ENCODE measurements around the gene PAPSS1. TPM values are rescaled to one million over a fixed set of nuclear protein-coding genes. Genes with fewer than 3 reads are reported as not detected.

The PAPSS1 gene
- polyA plus RNA-seq, 1 of the 3 experiments (the other 2 are of a cell fraction), result 70.1 TPM

DNA sequence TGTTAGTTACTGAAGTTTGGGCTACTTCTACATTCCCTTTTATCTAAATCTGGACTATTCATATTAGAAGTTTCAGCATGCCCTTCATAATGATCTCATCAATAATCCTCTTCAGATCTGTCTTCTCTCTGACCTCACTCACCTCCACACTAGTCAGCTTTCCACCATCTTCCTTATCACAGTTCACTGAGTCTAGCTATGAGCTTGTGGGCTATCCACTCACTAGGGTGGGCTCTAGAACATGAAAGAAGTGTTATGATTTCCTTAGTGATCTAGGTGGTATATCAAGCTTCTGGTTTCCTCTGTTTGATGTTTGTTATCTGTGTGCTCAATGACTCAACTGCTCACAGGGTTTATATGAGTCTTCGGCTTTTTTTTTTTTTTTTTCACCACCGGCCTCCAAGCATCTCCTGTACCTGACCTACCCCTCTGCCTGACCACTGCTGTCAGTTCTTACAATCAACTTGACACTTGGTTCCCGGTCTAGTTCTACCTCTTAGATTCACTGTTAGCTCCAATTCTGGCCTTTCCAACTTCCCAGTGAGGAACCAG, 103.1 kb downstream of the PAPSS1 start:
- Histone ChIP-seq H3K9ac (no peak overlapping the region), H3K9me3 (no peaks in the 10 kb centered on the region), H3K36me3 (replicated peaks in 1 of 2; ENCODE audit: control insufficient read depth in 1 of 2, insufficient read depth in 2 of 2, low read length in 1 of 2) (peaks cover 11 to 23% of the 10 kb centered on the region in 2 experiments), H2AFZ (ENCODE audit: low read depth) (no peak overlapping the region), H3K27me3 (ENCODE audit: insufficient read depth) (no peaks in the 10 kb centered on the region), H3F3A (replicated peaks; ENCODE audit: insufficient read depth) (peaks cover 3% of the 10 kb centered on the region), H3K79me2 (ENCODE audit: insufficient read depth) (0 out of 2 replicates have a peak, but pooled peaks cover 4% of the 10 kb centered on the region), H3K9me2 (no peaks in the 10 kb centered on the region), H4K20me1 (ENCODE audit: insufficient read depth) (no peaks in the 10 kb centered on the region), H3K4me1 (ENCODE audit: control insufficient read depth in 1 of 2, insufficient read depth in 2 of 2, low read depth in 1 of 2, low read length in 1 of 2) (peaks cover 0 to 19% of the 10 kb centered on the region in 2 experiments; a peak in 3 of 4 replicates), H3K27ac (ENCODE audit: low read depth in 2 of 2, low read length in 1 of 2) (no peak overlapping the region), H3K4me3 (ENCODE audit: low read depth in 2 of 2, low read length in 1 of 2) (no peak overlapping the region), H3K4me2 (no peak overlapping the region)
- CTCF ChIA-PET, result no interaction called here
- DNase-seq, result no peak
- POLR2A ChIA-PET, result interaction anchor here (0.7 kb wide), 1 partner anchor 10 kb away, joined by 3 read pairs; no protein-coding TSS in a partner anchor
- TF ChIP-seq TEAD4 (IDR thresholded peaks at IDR 0.05; ENCODE audit: borderline replicate concordance, insufficient read depth), result no peak
- TF ChIP-seq FOSL2 (IDR thresholded peaks at IDR 0.05; ENCODE audit: borderline replicate concordance, low read depth), result no peak
- TF ChIP-seq RCOR1 (IDR thresholded peaks at IDR 0.05; ENCODE audit: low read length), result no peak
- no peak for TF ChIP-seq MXI1 (IDR thresholded peaks at IDR 0.05; ENCODE audit: low read depth, low read length)
- TF ChIP-seq EZH2phosphoT487 (IDR thresholded peaks at IDR 0.05; ENCODE audit: borderline replicate concordance, low read depth), result no peak
- no peak for TF ChIP-seq SMC3 (IDR thresholded peaks at IDR 0.05; ENCODE audit: low read depth, low read length)
- no peak for TF ChIP-seq YY1 (IDR thresholded peaks at IDR 0.05; ENCODE audit: low read depth)
- no peak for TF ChIP-seq RAD21 (IDR thresholded peaks at IDR 0.05; ENCODE audit: low read length)
- TF ChIP-seq RFX5 (IDR thresholded peaks at IDR 0.05; ENCODE audit: low read length), result no peak
- TF ChIP-seq, protein P1, sequence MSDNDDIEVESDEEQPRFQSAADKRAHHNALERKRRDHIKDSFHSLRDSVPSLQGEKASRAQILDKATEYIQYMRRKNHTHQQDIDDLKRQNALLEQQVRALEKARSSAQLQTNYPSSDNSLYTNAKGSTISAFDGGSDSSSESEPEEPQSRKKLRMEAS (IDR thresholded peaks at IDR 0.05; ENCODE audit: low read depth), result no peak
- TF ChIP-seq, protein P2, sequence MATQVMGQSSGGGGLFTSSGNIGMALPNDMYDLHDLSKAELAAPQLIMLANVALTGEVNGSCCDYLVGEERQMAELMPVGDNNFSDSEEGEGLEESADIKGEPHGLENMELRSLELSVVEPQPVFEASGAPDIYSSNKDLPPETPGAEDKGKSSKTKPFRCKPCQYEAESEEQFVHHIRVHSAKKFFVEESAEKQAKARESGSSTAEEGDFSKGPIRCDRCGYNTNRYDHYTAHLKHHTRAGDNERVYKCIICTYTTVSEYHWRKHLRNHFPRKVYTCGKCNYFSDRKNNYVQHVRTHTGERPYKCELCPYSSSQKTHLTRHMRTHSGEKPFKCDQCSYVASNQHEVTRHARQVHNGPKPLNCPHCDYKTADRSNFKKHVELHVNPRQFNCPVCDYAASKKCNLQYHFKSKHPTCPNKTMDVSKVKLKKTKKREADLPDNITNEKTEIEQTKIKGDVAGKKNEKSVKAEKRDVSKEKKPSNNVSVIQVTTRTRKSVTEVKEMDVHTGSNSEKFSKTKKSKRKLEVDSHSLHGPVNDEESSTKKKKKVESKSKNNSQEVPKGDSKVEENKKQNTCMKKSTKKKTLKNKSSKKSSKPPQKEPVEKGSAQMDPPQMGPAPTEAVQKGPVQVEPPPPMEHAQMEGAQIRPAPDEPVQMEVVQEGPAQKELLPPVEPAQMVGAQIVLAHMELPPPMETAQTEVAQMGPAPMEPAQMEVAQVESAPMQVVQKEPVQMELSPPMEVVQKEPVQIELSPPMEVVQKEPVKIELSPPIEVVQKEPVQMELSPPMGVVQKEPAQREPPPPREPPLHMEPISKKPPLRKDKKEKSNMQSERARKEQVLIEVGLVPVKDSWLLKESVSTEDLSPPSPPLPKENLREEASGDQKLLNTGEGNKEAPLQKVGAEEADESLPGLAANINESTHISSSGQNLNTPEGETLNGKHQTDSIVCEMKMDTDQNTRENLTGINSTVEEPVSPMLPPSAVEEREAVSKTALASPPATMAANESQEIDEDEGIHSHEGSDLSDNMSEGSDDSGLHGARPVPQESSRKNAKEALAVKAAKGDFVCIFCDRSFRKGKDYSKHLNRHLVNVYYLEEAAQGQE (IDR thresholded peaks at IDR 0.05; ENCODE audit: low read depth, low read length), result no peak
- TF ChIP-seq, protein P3, sequence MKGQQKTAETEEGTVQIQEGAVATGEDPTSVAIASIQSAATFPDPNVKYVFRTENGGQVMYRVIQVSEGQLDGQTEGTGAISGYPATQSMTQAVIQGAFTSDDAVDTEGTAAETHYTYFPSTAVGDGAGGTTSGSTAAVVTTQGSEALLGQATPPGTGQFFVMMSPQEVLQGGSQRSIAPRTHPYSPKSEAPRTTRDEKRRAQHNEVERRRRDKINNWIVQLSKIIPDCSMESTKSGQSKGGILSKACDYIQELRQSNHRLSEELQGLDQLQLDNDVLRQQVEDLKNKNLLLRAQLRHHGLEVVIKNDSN (IDR thresholded peaks at IDR 0.05; ENCODE audit: borderline replicate concordance, low read depth), result no peak
- WGBS (ENCODE audit: low lambda C conversion rate), result 96% methylated on average over 3 of the region's 3 CpGs

DNA sequence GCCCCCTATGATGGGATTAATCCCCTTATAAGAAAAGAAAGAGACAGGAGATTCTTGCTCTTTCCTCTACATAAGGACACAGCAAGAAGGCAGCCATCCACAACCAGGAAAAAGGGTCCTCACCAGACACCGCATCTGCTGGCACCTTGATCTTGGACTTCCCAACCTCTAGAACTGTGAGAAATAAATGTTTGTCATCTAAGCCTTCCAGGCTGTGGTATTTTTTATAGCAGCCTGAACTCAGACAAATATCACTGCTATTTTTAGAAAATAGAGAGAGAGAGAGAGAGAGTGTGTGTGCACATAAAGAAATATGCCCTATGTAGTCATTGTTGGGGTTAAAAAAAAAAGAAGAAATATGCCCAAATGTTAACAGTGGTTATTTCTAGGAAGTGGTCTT, 104.2 kb downstream of the PAPSS1 start:
- Histone ChIP-seq H3K9ac (no peak overlapping the region), H2AFZ (ENCODE audit: low read depth) (no peak overlapping the region), H3K36me3 (replicated peaks in 1 of 2; ENCODE audit: control insufficient read depth in 1 of 2, insufficient read depth in 2 of 2, low read length in 1 of 2) (peaks cover 11 to 23% of the 10 kb centered on the region in 2 experiments), H4K20me1 (ENCODE audit: insufficient read depth) (no peaks in the 10 kb centered on the region), H3K4me1 (ENCODE audit: control insufficient read depth in 1 of 2, insufficient read depth in 2 of 2, low read depth in 1 of 2, low read length in 1 of 2) (peaks cover 0 to 19% of the 10 kb centered on the region in 2 experiments; a peak in 3 of 4 replicates), H3K79me2 (ENCODE audit: insufficient read depth) (0 out of 2 replicates have a peak, but pooled peaks cover 4% of the 10 kb centered on the region), H3K9me3 (no peaks in the 10 kb centered on the region), H3F3A (replicated peaks; ENCODE audit: insufficient read depth) (peaks cover 3% of the 10 kb centered on the region), H3K27me3 (ENCODE audit: insufficient read depth) (no peaks in the 10 kb centered on the region), H3K4me2 (no peak overlapping the region), H3K9me2 (no peaks in the 10 kb centered on the region), H3K27ac (ENCODE audit: low read depth in 2 of 2, low read length in 1 of 2) (no peak overlapping the region), H3K4me3 (ENCODE audit: low read depth in 2 of 2, low read length in 1 of 2) (no peak overlapping the region)
- 100% methylated on average over 1 of the region's 1 CpG for WGBS (ENCODE audit: low lambda C conversion rate)
- DNase-seq, result no peak
- POLR2A ChIA-PET, result no interaction called here
- CTCF ChIA-PET, result no interaction called here
- TF ChIP-seq RXRA (IDR thresholded peaks at IDR 0.05; ENCODE audit: borderline replicate concordance, low read depth), result no peak
- TF ChIP-seq JUND (IDR thresholded peaks at IDR 0.05), result no peak
- no peak for TF ChIP-seq TEAD4 (IDR thresholded peaks at IDR 0.05; ENCODE audit: borderline replicate concordance, insufficient read depth)
- TF ChIP-seq, protein P4, sequence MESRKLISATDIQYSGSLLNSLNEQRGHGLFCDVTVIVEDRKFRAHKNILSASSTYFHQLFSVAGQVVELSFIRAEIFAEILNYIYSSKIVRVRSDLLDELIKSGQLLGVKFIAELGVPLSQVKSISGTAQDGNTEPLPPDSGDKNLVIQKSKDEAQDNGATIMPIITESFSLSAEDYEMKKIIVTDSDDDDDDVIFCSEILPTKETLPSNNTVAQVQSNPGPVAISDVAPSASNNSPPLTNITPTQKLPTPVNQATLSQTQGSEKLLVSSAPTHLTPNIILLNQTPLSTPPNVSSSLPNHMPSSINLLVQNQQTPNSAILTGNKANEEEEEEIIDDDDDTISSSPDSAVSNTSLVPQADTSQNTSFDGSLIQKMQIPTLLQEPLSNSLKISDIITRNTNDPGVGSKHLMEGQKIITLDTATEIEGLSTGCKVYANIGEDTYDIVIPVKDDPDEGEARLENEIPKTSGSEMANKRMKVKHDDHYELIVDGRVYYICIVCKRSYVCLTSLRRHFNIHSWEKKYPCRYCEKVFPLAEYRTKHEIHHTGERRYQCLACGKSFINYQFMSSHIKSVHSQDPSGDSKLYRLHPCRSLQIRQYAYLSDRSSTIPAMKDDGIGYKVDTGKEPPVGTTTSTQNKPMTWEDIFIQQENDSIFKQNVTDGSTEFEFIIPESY (IDR thresholded peaks at IDR 0.05; ENCODE audit: borderline replicate concordance, low read depth), result no peak
- TF ChIP-seq MXI1 (IDR thresholded peaks at IDR 0.05; ENCODE audit: low read depth, low read length), result no peak
- TF ChIP-seq, protein P1 (IDR thresholded peaks at IDR 0.05; ENCODE audit: low read depth), result no peak
- TF ChIP-seq, protein P5, sequence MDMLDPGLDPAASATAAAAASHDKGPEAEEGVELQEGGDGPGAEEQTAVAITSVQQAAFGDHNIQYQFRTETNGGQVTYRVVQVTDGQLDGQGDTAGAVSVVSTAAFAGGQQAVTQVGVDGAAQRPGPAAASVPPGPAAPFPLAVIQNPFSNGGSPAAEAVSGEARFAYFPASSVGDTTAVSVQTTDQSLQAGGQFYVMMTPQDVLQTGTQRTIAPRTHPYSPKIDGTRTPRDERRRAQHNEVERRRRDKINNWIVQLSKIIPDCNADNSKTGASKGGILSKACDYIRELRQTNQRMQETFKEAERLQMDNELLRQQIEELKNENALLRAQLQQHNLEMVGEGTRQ (IDR thresholded peaks at IDR 0.05; ENCODE audit: borderline replicate concordance, low read depth, low read length), result no peak
- no peak for TF ChIP-seq SIN3A (IDR thresholded peaks at IDR 0.05; ENCODE audit: borderline replicate concordance, low read depth, low read length)
- TF ChIP-seq GATA2 (CRISPR knock-in tag; IDR thresholded peaks at IDR 0.05), result no peak
- TF ChIP-seq MEF2A (IDR thresholded peaks at IDR 0.05; ENCODE audit: borderline replicate concordance, low read depth), result no peak

All from SK-N-SH (cell line).